KMS-11 (cell line): ENCODE measurements around the gene NGF.

Experiments
- H2AFZ ChIP-seq: fragments of 200-600 bp; sonication (generic); 2 replicates; pipeline ENCODE4 v1.6.1; 2016; ENCODE audit warnings: antibody characterized with exemption, mixed run types, low read depth
- H3K27ac ChIP-seq: fragments of 200-600 bp; sonication (generic); 2 replicates; pipeline ENCODE4 v1.6.1; 2016; ENCODE audit warnings: mild to moderate bottlenecking, mixed run types
- H3K27me3 ChIP-seq: fragments of 200-600 bp; sonication (generic); 2 replicates; pipeline ENCODE4 v1.6.1; 2017; ENCODE audit warnings: mild to moderate bottlenecking, low read depth, mixed run types, moderate library complexity; ENCODE audit not compliant: insufficient read depth
- H3K36me3 ChIP-seq: fragments of 200-600 bp; sonication (generic); 2 replicates; pipeline ENCODE4 v1.6.1; 2017; ENCODE audit warnings: mild to moderate bottlenecking, mixed run types; ENCODE audit not compliant: insufficient read depth
- H3K4me1 ChIP-seq: fragments of 200-600 bp; sonication (generic); 2 replicates; pipeline ENCODE4 v1.6.1; 2016; ENCODE audit warnings: mild to moderate bottlenecking, low read depth, mixed run types; ENCODE audit not compliant: poor library complexity, severe bottlenecking
- H3K4me2 ChIP-seq: fragments of 200-600 bp; sonication (generic); 2 replicates; pipeline ENCODE4 v1.7.0; 2016; ENCODE audit warnings: mild to moderate bottlenecking, mixed run types
- H3K4me3 ChIP-seq: fragments of 200-600 bp; sonication (generic); IDR thresholded peaks from 2 replicates; pipeline ENCODE4 v1.6.1; 2017; ENCODE audit warnings: low read depth, low read length, mixed read lengths; ENCODE audit not compliant: insufficient read depth
- H3K79me2 ChIP-seq: fragments of 200-600 bp; sonication (generic); 2 replicates; pipeline ENCODE4 v1.6.1; 2016; ENCODE audit warnings: low read depth, mixed run types; ENCODE audit not compliant: insufficient read depth
- H3K9ac ChIP-seq: fragments of 200-600 bp; sonication (generic); 2 replicates; pipeline ENCODE4 v1.6.1; 2016; ENCODE audit warnings: mild to moderate bottlenecking, mixed run types
- H4K20me1 ChIP-seq: fragments of 200-600 bp; sonication (generic); 2 replicates; pipeline ENCODE4 v1.6.1; 2016; ENCODE audit warnings: mild to moderate bottlenecking, mixed run types; ENCODE audit not compliant: insufficient read depth
- TF ChIP-seq, protein P1 (sequence below): fragments of 200-600 bp; sonication (generic); conservative IDR thresholded peaks from 2 replicates; pipeline ENCODE4 v1.6.1; 2017; ENCODE audit warnings: low read depth, mild to moderate bottlenecking, antibody characterized with exemption, low read length, moderate library complexity, mixed read lengths

NGF gene

DNA sequence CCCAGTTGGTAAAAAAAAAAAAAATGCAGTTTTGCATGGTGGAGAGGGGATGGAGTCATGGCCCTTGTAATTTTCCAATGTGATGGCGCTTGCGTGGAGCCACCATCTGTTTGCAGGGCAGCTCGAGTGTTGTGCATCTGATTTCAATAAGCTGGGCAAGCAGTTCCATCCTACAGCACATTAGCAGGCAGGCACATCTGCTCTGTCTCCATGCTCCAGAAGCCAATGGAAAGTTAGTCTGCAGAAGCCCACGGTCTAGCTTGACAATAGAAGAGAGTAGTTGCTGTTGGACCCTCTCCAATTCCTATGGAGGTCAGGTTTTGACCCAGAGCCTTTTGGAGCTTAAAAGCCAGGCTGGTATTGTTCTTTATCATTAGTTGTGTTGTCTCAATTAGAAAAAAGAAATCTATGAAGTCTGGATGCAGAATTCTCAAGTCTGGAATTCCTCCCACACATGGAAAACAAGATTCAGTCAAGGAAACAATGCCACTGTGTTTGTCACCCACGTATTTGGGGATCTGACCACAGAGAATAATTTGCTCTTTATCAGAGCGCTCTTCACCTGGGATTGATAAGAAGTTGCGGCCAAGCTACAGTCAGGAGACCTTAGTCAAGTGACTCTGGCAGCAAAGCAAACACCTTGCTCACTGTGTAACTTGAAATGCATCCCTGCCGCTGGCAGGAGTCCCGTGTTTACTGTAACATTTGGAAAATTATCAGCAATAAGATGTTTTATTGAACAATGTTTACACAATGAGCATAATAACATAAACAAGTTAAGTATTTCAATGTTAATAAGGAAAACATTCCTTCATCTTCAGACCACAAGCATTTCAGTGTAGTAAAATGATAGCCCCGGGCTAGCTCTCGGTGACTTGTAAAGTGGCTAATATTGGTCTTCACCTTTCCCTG is 20.7 kb downstream of the NGF start:
- Histone ChIP-seq H3K9ac (no peak overlapping the region), H3K4me2 (no peak overlapping the region), H3K36me3 (no peaks in the 10 kb centered on the region), H3K4me3 (no peak overlapping the region), H2AFZ (no peak overlapping the region), H3K79me2 (no peaks in the 10 kb centered on the region), H3K4me1 (no peaks in the 10 kb centered on the region), H3K27ac (no peak overlapping the region), H3K27me3 (no peaks in the 10 kb centered on the region), H4K20me1 (no peaks in the 10 kb centered on the region)
- TF ChIP-seq, protein P1, sequence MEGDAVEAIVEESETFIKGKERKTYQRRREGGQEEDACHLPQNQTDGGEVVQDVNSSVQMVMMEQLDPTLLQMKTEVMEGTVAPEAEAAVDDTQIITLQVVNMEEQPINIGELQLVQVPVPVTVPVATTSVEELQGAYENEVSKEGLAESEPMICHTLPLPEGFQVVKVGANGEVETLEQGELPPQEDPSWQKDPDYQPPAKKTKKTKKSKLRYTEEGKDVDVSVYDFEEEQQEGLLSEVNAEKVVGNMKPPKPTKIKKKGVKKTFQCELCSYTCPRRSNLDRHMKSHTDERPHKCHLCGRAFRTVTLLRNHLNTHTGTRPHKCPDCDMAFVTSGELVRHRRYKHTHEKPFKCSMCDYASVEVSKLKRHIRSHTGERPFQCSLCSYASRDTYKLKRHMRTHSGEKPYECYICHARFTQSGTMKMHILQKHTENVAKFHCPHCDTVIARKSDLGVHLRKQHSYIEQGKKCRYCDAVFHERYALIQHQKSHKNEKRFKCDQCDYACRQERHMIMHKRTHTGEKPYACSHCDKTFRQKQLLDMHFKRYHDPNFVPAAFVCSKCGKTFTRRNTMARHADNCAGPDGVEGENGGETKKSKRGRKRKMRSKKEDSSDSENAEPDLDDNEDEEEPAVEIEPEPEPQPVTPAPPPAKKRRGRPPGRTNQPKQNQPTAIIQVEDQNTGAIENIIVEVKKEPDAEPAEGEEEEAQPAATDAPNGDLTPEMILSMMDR = no peak

DNA sequence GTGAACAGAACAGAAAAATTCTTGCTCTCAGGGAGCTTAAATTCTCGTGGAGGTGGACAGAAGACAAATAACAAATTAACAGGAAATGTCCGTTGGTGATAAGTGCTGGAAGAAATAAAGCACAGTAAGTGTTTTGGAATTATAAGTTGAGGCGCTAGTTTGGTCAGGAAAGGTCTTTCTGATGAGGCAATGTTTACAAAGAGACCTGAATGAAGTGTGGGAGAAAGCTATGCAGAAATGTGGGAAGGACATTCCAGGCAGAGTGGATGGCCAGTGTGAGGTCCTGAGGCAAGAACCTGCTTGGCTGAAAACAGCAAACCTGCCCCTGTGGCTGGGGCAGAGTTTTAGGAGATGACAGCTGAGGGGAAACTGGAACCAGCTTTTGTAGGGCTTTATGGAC is 23.3 kb downstream of the NGF start:
- no peak overlapping the region for H2AFZ ChIP-seq
- H3K4me2 ChIP-seq = no peak overlapping the region
- H3K79me2 ChIP-seq = no peaks in the 10 kb centered on the region
- no peaks in the 10 kb centered on the region for H3K27me3 ChIP-seq
- TF ChIP-seq, protein P1 = no peak
- no peak overlapping the region for H3K9ac ChIP-seq
- H3K4me1 ChIP-seq = peaks cover 3% of the 10 kb centered on the region
- no peaks in the 10 kb centered on the region for H4K20me1 ChIP-seq
- no peak overlapping the region for H3K27ac ChIP-seq
- H3K36me3 ChIP-seq = no peaks in the 10 kb centered on the region
- H3K4me3 ChIP-seq = no peak overlapping the region

DNA sequence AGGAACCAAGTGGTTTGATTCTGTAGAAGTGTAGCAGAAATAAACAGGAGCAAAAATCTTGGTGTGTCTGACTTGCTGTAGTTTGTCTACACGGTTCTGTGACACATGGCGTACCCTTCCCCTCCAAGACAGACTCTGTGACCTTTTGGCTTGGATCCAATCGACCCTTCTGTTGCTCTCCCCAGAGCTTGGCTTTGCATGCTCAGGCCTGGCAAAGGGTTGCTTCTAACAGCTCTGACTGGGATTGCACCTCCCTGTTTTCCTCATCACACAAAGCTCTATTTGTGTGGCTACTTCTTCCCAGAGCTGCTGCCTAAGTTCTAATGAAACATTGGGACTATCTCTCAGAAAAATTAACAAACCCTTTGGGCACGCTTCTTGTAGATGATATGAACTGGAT is 24.0 kb downstream of the NGF start:
- Histone ChIP-seq H3K27ac (no peak overlapping the region), H3K4me3 (no peak overlapping the region), H3K27me3 (no peaks in the 10 kb centered on the region), H3K4me1 (peaks cover 3% of the 10 kb centered on the region), H3K79me2 (no peaks in the 10 kb centered on the region), H3K36me3 (no peaks in the 10 kb centered on the region), H4K20me1 (no peaks in the 10 kb centered on the region), H3K4me2 (no peak overlapping the region), H2AFZ (no peak overlapping the region), H3K9ac (no peak overlapping the region)
- TF ChIP-seq, protein P1 = no peak

DNA sequence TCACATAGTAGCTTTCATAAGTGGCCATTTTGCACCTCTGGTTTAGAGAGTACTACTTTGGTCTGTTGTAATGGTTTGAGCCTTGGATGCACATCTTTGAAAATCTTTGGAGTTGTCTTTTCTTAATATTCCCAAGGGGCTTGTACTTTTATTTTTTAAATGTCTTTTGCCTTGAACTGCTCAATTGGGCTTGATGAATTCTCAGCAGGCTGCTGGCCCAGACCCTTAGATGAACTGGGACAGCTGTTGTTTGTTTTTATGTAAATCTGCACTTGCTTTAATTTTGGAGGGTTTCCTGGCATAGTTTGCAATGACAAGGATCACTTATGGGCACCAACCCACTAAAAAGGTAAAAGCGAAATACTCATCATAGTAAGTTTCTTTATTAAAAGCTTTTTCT is 24.9 kb downstream of the NGF start:
- Histone ChIP-seq H3K9ac (no peak overlapping the region), H3K36me3 (no peaks in the 10 kb centered on the region), H3K27me3 (no peaks in the 10 kb centered on the region), H2AFZ (no peak overlapping the region), H3K4me3 (no peak overlapping the region), H3K79me2 (no peaks in the 10 kb centered on the region), H3K27ac (no peak overlapping the region), H4K20me1 (no peaks in the 10 kb centered on the region), H3K4me2 (no peak overlapping the region), H3K4me1 (peaks cover 3% of the 10 kb centered on the region)
- TF ChIP-seq, protein P1 = no peak
